Bone marrow (tissue), 2 donors: Measurements from ENCODE around the gene CYP2A6.
A peak's percentile ranks its signal among the peaks of the same experiment; 100 is the strongest.
"Not testable (repeated sequence)": the region's sequence is repeated elsewhere in the genome, so short reads cannot be mapped to it uniquely, and the experiment has no call there.

Experiments used
- DNase-seq, 2 donors: peaks; one replicate each; lab custom pipeline; 2025; lab: John Stamatoyannopoulos, UW

The CYP2A6 gene

DNA sequence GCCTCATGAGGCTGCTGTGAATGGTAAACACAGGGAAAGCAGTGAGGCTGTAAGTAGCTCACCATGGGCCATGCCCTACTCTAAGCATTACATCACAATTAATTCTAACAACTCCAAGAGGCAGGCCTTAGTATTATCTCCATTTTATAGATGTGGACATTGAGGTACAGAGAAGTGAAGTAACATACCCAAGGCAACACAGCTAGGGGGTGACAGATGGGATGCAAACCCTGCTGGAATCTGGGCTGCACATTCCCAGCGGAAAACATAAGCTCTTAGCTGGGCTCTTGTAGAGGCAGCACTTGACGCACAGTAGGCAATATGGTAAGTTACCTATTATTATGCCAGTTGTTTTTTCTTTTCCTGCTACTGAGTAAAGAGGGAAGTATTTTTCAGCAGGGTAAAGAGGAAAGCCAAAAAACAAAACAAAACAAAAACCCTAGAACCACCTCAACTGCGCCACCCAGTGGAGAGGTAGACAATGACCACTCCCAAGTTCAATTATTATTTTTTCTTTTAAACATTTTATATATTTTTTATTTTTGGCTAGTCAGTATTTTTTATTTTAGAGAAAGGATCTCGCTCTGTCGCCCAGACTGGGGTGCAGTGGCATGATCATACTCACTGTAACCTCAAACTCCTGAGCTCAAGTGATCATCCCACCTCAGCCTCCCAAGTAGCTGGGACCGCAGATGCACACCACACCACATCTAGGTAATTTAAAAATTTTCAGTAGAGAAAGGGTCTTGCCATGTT, 30.6 kb downstream of the CYP2A6 start:
- DNase-seq: peak in 1 of 2 donors; percentile 41

- DNase-seq: peak; percentile 45 to 56
These were observed 31.5 kb downstream of the CYP2A6 start for GRCh38 chr19:40818480-40819399.

- DNase-seq: no peak
These were observed 35.0 kb downstream of the CYP2A6 start for GRCh38 chr19:40815223-40815622.

GRCh38 chr19:40813182-40813581, 37.1 kb downstream of the CYP2A6 start:
- no peak for DNase-seq

DNA sequence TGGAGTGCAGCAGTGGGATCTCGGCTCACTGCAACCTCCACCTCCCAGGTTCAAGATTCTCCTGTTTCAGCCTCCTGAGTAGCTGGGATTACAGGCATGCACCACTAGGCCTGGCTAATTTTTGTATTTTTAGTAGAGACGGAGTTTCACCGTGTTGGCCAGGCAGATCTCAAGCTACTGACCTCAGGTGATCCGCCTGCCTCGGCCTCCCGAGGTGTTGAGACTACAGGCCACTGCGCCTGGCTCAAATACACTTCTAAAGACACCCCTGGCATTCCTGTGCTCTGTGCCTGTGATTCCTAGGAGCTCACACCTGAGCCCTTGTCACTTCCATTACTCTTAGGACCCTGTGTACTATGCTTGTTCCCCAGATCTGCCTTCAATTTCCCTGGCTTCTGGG, 37.7 kb downstream of the CYP2A6 start:
- DNase-seq: not testable (repeated sequence)

DNA sequence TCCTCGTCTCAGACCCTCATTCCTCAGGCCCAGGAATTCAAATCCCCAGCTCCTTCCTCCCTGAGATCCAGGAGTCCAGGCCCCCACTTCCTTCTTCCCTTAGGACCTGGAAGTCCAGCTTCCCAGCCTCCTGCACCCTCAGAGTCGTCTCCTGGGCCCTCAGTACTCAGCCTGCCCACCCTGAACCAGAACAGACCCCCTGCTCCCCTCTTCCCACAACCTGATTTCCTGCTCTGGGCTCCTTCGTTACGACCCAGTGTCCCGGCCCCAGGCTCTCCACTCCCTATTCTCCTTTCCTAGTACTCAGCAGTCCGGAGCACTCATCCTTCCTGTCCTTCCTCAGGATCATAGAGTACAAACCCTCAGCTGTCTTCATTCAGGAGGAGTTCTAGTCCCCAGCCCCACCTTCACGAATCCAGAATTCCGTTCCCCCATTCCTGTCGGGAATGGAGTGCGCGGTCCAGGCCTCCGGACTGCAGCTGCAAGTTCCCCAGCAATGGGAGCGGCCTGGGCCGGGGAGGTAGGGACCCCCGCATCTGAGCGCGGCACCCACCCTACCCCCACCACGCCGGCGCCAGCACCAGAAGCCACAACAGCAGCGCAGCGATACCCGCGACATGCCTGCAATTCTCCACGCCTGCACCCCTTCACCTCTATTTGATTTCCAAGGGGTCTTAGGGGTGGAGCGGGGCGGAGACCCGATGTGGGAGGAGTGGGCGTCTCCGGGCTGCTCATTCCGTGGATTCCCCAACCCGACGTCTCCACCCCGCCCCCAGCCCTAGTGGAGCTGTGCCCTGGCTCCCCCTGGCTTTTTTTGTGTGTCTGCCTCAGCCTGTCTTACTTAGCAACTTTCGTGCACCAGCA, 38.5 kb downstream of the CYP2A6 start:
- DNase-seq: no peak

- DNase-seq: peak in 1 of 2 donors; percentile 42
These were observed 39.4 kb downstream of the CYP2A6 start for GRCh38 chr19:40810649-40811408.

DNA sequence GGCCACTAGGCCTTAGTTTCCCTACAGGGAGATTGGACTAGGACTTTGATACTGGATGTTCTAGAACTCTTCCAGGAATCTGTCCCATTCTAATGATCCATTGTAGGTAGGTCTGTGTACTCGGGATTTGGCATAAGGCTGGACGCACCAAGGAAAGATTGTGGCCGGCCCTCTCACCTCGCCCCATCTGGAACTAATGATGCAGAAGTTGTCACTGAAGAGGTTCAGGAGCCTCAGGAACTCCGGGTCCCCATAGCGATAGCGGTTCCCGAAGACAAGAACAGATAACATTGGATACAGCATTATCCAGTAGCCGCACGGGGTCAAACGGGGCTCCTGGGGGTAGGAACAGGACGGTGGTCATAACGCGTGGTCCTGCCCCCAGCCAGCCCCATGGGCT, 40.1 kb downstream of the CYP2A6 start:
- no peak for DNase-seq

DNA sequence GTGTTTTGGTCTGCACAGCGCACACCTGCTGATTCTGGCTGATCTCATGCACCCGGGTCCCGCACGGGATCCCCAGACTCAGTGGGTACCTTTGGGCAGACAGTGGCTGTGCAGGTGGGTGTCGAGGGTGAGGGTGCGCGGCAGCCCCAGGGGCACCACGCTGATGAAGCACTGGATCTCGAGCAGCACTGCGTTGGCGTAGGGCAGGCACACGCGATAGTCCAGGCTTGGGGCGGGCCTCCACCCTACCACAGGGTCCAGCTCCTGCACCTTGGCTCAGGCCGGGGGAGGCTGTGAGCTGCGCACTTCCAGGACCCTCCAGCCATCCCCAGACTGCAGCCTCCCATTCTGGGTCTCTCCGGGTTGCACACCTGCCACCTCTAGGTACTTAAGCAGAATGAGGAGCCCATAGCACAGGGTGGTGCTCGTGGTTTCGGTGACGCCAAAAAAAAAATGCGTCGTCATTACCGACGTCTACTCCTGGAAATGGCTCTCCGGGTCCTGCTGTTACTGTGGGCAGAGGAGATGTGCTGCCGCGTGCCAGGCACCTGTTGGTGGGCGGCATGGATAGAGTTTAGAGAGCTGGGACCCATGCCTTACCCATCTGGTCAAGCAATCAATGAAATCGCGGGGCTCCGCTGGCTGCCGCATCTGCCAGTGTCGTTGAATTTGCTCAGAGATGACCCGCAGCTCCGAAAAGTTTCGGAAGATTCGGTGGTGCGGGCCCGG, 40.7 kb downstream of the CYP2A6 start:
- no peak for DNase-seq

DNA sequence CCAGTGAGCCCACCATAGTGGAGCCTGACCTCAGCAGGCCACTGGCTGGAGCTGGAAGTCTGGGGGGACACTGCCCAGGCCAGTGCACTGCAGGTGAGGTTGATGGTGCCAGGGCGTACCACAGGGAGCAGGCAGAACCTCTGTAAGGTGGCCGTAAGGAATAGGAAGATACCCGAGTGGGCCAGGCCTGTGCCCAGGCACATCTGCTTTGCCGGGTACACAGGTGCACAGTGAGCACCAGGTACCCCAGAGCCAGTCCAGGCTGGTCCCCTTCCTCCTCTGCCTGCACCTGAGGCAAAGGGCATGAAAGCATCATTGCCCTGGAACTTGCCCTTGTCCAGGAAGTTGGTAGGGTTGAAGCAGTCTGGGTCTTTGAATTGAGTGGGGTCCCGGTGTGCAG, 41.8 kb downstream of the CYP2A6 start:
- DNase-seq: no peak

DNA sequence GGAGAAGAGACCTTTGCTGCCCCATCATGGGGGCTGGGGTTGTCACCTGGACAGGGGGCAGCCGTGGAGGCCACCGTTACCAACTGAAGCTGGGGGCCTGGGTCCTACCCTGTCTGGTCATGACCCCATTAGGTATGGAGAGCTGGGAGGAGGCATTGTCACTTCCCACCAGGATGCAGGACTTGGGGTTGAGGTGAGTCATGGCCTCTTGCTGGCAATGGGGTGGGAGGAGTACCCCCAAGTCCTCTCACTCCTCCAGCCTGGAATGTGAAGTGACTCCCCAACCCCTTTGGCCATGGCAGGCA, 42.3 kb downstream of the CYP2A6 start:
- no peak for DNase-seq

- no peak for DNase-seq
These were observed 42.9 kb downstream of the CYP2A6 start for GRCh38 chr19:40807147-40808020.

DNA sequence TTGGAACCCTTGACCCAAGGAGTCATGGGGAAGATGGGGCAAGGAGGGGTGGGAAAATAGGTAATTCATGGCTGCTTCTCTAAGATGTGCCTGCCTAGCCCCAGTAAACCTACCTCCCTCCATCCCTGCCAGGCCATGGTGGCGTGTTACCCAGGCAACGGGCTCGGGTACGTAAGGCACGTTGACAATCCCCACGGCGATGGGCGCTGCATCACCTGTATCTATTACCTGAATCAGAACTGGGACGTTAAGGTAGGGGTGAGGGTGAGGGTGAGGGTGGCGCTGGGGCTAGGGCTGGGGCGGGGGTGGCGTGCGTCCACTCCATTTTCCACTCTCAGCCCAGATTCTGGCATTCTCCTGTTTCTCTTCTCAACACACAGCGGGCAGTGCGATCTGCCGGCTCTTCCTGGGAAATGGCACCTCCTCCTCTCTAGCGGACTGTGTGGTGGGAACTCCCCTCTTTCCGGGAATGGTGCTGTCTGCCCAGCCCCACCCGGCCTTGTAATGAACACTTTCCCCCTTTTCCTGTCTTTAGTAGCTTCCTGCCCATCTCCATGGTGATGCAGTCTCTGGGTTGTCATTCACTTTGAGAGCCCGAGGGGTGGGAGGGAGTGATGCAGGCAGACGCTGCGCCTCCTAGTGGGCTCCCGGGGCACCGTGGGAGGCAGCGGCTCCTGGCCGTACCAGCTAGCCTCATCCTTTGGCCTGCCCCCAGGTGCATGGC, 43.7 kb downstream of the CYP2A6 start:
- peak in 1 of 2 donors; percentile 74 for DNase-seq

DNA sequence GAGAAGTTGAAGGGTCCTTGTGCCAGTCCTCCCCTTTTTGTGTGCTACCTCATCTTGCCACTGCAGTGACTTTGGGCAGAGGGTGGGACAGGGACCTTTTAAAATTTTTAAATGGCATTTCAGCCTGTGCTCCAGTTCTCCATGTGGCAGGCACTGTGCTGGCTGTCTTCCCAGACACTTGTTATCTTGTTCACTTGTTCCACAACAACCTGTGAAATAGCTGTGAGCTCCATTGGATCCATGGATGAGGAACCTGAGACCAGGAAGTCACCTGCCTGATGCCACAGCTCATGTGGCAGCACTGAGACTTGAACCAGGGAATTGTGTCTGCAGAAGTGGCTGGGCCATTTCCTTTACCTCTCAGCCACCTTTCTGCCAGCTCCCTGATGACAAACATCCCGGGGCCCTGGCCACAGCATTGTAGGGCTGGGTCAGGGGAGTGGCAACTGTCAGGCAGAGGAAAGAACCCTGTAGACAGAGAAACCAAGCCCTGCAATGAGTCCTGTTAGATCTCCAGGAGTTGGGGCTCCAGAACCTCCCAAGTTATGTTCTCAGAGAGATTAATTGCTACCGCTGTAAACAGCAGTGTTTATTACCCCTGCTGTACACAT, 44.9 kb downstream of the CYP2A6 start:
- DNase-seq: no peak

DNA sequence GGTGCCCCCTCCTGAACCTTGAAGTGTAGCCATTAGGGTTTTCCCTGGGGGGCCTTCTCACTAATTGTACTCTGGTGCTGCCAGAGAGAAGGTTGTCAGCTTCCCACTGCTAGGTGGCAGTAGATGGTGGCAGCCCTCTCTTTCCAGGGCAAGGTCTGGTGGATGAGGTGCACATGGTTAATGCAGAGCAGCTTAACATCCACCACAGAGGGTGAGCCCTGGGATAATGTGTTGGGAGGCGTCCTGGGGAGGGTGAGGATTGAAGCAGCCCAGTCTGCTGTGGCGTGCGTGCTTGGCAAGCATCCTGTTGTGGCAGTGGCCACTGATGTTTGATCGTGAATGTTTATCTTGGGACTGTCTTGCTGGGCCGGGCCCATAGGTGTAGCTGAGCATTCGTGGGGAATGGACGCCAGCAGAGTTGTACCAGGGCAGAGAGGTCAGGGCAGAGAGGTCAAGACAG, 45.4 kb downstream of the CYP2A6 start:
- DNase-seq: no peak

DNA sequence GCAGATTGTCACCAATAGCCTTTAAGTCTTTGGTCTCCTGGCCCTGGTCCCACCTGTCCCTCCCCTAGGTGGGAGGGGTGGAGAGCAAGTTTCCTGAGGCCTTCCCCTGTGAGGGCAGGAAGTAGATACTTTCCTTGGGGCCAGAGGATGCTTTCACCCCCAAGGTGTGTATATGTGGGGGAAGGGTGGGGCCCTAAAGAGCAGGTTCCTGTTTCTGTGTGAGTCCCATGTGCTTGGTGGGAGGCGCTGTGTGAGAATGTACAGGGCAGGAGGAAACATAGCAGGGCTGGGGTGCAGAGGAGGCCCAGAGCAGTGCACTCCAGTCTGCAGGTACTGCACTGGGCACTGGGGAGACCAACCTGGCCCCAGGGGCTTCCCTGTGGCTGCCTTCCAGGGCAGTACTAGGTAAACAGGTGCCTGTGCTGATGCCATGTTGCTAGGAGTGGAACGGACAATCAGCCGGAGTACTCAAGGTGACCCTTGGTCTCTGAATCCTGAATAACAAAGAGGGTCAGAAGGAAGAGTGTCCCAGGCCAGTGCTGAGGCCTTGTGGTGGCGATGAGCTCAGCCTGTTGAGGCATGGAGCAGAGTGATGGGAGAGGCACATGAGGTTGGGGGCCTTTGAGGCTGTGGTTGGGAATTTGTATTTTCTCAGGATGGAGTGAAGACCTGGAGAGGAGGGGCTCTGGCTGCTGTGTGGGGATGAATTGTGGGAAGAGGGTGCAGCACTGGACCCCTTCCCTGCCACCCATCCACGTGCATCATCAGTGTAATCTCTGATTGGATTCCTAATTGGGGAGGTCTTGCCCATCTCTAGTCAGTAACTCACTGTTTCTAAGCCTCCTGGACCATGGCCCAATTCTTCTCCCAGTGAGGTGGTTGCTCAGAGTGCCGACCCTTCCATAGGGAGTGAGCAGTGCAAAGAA, 46.1 kb downstream of the CYP2A6 start:
- DNase-seq: no peak

GRCh38 chr19:40803170-40803856, 46.9 kb downstream of the CYP2A6 start:
- no peak for DNase-seq
